ENCODE data around the gene APBB2.

APBB2 gene

DNA sequence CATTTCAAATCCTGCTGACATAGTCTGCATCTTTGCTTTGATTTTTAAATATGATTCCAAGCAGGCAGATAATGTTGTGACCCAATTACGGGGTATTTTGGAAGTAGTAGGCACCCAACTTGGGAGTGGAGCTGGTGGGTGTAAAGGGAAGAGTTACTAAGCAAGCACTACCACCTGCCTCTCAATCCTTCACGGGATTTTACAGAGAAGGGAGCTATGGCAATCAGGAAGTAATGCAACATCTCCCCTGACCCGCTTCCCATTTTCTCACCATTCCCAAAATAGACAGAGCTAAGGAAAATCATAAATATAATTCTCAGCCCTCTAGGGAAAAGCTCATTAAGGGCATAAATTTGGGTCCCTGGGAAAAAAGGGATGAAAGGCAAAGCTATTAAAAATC is 9.2 kb downstream of the APBB2 start:
- no peaks in the 10 kb centered on the region for H3K9me3 ChIP-seq (ENCODE audit: low read depth, low read length)
- H3K9ac ChIP-seq (ENCODE audit: insufficient read length), result no peak overlapping the region
- H3K36me3 ChIP-seq (ENCODE audit: insufficient read depth, low read length), result no peaks in the 10 kb centered on the region
- DNase-seq (ENCODE audit: low read depth, low spot score), result no peak
- H3K27ac ChIP-seq, result no peak overlapping the region
- TF ChIP-seq EZH2 (IDR thresholded peaks at IDR 0.05) (no peak), POLR2AphosphoS5 (IDR thresholded peaks at IDR 0.05; ENCODE audit: borderline replicate concordance, low read depth, low read length) (no peak), FOXP2 (optimal IDR thresholded peaks at IDR 0.05; ENCODE audit: control extremely low read depth, extremely low read length, insufficient read depth) (no peak)
- no peak overlapping the region for H3K4me3 ChIP-seq

DNA sequence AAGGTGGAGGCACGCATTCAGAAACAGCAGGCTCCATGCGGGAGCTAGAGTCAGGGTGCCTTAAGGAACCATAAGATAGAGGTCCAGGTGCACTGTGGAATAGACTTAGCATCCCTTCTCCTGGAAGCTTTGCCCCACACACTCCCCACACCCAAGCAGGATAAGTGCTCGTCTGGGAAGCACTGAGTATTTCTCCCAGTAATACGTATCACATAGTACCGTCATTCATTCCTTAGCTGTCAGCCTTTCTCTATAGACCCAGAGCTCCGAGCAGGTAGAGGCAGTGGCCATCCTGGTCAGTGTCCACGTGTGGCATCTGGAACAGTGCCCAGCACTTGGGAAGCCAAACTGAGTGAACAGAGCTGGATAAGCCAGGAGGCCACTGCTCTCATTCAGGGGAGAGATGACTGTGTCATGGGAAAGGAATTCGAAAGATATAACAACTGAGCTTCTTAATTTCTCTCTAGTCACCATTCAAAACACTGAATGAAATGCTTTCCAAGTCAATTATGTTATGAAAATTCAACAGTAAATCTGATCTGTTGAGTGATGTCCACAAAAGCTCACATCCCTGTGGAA is 9.9 kb downstream of the APBB2 start:
- no peaks in the 10 kb centered on the region for H3K36me3 ChIP-seq (ENCODE audit: insufficient read depth, low read length)
- no peak for DNase-seq (ENCODE audit: low read depth, low spot score)
- no peak for TF ChIP-seq POLR2AphosphoS5 (IDR thresholded peaks at IDR 0.05; ENCODE audit: borderline replicate concordance, low read depth, low read length)
- no peak for TF ChIP-seq FOXP2 (optimal IDR thresholded peaks at IDR 0.05; ENCODE audit: control extremely low read depth, extremely low read length, insufficient read depth)
- no peak for TF ChIP-seq EZH2 (IDR thresholded peaks at IDR 0.05)
- H3K27ac ChIP-seq, result no peak overlapping the region
- H3K4me3 ChIP-seq, result no peak overlapping the region
- no peaks in the 10 kb centered on the region for H3K9me3 ChIP-seq (ENCODE audit: low read depth, low read length)
- no peak overlapping the region for H3K9ac ChIP-seq (ENCODE audit: insufficient read length)

DNA sequence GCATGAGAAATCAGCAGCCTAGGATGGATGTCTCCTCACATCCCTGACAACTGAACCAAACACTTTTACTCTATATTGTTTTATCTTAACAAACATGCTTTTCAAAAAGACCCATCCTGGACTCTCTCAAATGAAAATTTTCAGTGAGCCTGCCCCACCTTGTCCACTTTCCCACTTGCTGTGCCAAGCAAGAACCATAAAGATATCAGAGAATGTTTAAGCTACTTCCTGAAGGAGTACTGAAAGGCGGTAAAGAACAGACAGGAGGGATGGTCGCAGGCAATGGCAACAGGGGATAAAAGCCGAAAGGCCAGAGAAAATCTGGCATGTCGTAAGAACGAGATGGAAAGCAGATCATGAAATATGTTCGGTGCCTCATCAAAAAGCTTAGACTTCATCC is 10.5 kb downstream of the APBB2 start:
- Histone ChIP-seq H3K27ac (no peak overlapping the region), H3K36me3 (ENCODE audit: insufficient read depth, low read length) (no peaks in the 10 kb centered on the region), H3K4me3 (no peak overlapping the region), H3K9me3 (ENCODE audit: low read depth, low read length) (no peaks in the 10 kb centered on the region), H3K9ac (ENCODE audit: insufficient read length) (no peak overlapping the region)
- no peak for DNase-seq (ENCODE audit: low read depth, low spot score)
- no peak for TF ChIP-seq FOXP2 (optimal IDR thresholded peaks at IDR 0.05; ENCODE audit: control extremely low read depth, extremely low read length, insufficient read depth)
- no peak for TF ChIP-seq EZH2 (IDR thresholded peaks at IDR 0.05)
- TF ChIP-seq POLR2AphosphoS5 (IDR thresholded peaks at IDR 0.05; ENCODE audit: borderline replicate concordance, low read depth, low read length), result no peak

DNA sequence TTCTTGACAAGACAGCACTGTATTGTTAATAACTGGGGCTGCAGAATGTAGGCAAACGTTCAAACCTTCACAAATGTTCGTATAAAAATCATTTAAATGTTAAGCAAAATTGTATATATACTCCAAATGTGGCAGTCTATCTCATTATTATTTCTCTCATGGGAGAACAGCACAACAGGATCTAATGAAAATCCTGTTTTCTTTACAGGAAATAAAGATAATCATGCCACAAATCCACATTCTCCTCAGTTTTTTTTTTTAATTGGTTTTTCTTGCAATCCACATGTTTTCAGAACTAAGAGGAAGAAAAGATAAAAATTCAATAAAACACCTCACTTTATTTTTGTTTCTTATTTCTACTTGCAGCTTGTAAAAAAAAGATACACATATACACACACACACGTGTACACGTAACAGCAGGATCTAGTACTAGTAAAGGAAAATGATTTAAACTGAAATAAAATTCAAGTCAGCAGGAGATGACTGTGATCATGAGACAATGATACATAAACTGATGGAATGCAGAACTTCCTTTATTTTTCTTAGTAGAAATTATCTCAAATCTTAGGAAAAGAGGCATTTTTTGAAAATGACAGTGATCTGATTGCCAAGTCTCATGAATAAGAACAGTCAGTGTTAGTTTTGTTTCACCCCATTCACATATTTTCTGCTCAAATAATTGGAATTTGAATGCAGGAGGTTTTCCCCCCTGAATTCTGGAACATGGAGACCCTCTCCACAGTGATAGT is 11.3 kb downstream of the APBB2 start:
- DNase-seq (ENCODE audit: low read depth, low spot score), result no peak
- Histone ChIP-seq H3K27ac (no peak overlapping the region), H3K4me3 (no peak overlapping the region), H3K9ac (ENCODE audit: insufficient read length) (no peak overlapping the region), H3K9me3 (ENCODE audit: low read depth, low read length) (no peaks in the 10 kb centered on the region), H3K36me3 (ENCODE audit: insufficient read depth, low read length) (no peaks in the 10 kb centered on the region)
- TF ChIP-seq POLR2AphosphoS5 (IDR thresholded peaks at IDR 0.05; ENCODE audit: borderline replicate concordance, low read depth, low read length), result no peak
- TF ChIP-seq EZH2 (IDR thresholded peaks at IDR 0.05), result no peak
- TF ChIP-seq FOXP2 (optimal IDR thresholded peaks at IDR 0.05; ENCODE audit: control extremely low read depth, extremely low read length, insufficient read depth), result no peak

GRCh38 chr4:41202356-41202755 is 12.0 kb downstream of the APBB2 start:
- no peak overlapping the region for H3K9ac ChIP-seq (ENCODE audit: insufficient read length)

GRCh38 chr4:41200486-41201017 is 13.8 kb downstream of the APBB2 start:
- H3K9me3 ChIP-seq (ENCODE audit: low read depth, low read length), result no peaks in the 10 kb centered on the region
- H3K4me3 ChIP-seq, result no peak overlapping the region
- TF ChIP-seq FOXP2 (optimal IDR thresholded peaks at IDR 0.05; ENCODE audit: control extremely low read depth, extremely low read length, insufficient read depth) (no peak), POLR2AphosphoS5 (IDR thresholded peaks at IDR 0.05; ENCODE audit: borderline replicate concordance, low read depth, low read length) (no peak)
- no peak overlapping the region for H3K9ac ChIP-seq (ENCODE audit: insufficient read length)
- H3K27ac ChIP-seq, result no peak overlapping the region
- no peaks in the 10 kb centered on the region for H3K36me3 ChIP-seq (ENCODE audit: insufficient read depth, low read length)
- DNase-seq (ENCODE audit: low read depth, low spot score), result no peak

More at GRCh38 chr4:41202356-41202755, 12.0 kb downstream of the APBB2 start:
- Histone ChIP-seq H3K4me3 (no peak overlapping the region), H3K36me3 (ENCODE audit: insufficient read depth, low read length) (no peaks in the 10 kb centered on the region), H3K27ac (no peak overlapping the region), H3K9me3 (ENCODE audit: low read depth, low read length) (no peaks in the 10 kb centered on the region)
- no peak for DNase-seq (ENCODE audit: low read depth, low spot score)
- TF ChIP-seq FOXP2 (optimal IDR thresholded peaks at IDR 0.05; ENCODE audit: control extremely low read depth, extremely low read length, insufficient read depth), result no peak
- TF ChIP-seq EZH2 (IDR thresholded peaks at IDR 0.05), result no peak
- no peak for TF ChIP-seq POLR2AphosphoS5 (IDR thresholded peaks at IDR 0.05; ENCODE audit: borderline replicate concordance, low read depth, low read length)

- H3K27ac ChIP-seq, result no peak overlapping the region
- no peak for TF ChIP-seq POLR2AphosphoS5 (IDR thresholded peaks at IDR 0.05; ENCODE audit: borderline replicate concordance, low read depth, low read length)
- no peak for TF ChIP-seq FOXP2 (optimal IDR thresholded peaks at IDR 0.05; ENCODE audit: control extremely low read depth, extremely low read length, insufficient read depth)
- no peaks in the 10 kb centered on the region for H3K36me3 ChIP-seq (ENCODE audit: insufficient read depth, low read length)
- H3K9ac ChIP-seq (ENCODE audit: insufficient read length), result no peak overlapping the region
- H3K4me3 ChIP-seq, result no peak overlapping the region
- H3K9me3 ChIP-seq (ENCODE audit: low read depth, low read length), result no peaks in the 10 kb centered on the region
- no peak for DNase-seq (ENCODE audit: low read depth, low spot score)
These were observed 14.6 kb downstream of the APBB2 start for GRCh38 chr4:41199788-41200187.

GRCh38 chr4:41197996-41198395 is 16.3 kb downstream of the APBB2 start:
- no peak for TF ChIP-seq FOXP2 (optimal IDR thresholded peaks at IDR 0.05; ENCODE audit: control extremely low read depth, extremely low read length, insufficient read depth)
- TF ChIP-seq POLR2AphosphoS5 (IDR thresholded peaks at IDR 0.05; ENCODE audit: borderline replicate concordance, low read depth, low read length), result no peak
- TF ChIP-seq EZH2 (IDR thresholded peaks at IDR 0.05), result no peak
- H3K9me3 ChIP-seq (ENCODE audit: low read depth, low read length), result no peaks in the 10 kb centered on the region
- H3K4me3 ChIP-seq, result no peak overlapping the region
- no peak for DNase-seq (ENCODE audit: low read depth, low spot score)
- H3K9ac ChIP-seq (ENCODE audit: insufficient read length), result no peak overlapping the region
- no peak overlapping the region for H3K27ac ChIP-seq
- H3K36me3 ChIP-seq (ENCODE audit: insufficient read depth, low read length), result no peaks in the 10 kb centered on the region
